Neutrophil (primary cell): ENCODE measurements around the gene ZNF407.

Experiments used
- H3K27ac ChIP-seq: fragments of 200-600 bp; sonication (generic); 2 replicates; pipeline ENCODE4 v1.5.1; 2016; ENCODE audit warnings: mild to moderate bottlenecking, moderate library complexity
- H3K27me3 ChIP-seq: fragments of 200-600 bp; sonication (generic); 2 replicates; pipeline ENCODE4 v1.6.0; 2016; ENCODE audit warnings: mild to moderate bottlenecking
- H3K36me3 ChIP-seq: fragments of 200-600 bp; sonication (generic); 2 replicates; pipeline ENCODE4 v1.5.1; 2017
- H3K4me1 ChIP-seq, 2 experiments: fragments of 200-600 bp in 1 of 2; sonication (generic) in 1 of 2; 1 replicate in 1 of 2; 2 replicates in 1 of 2; pipeline versions ENCODE4 v1.5.1 to v1.6.1; 2013 to 2016; ENCODE audit warnings: low read depth in 1 of 2, low read length in 1 of 2, mild to moderate bottlenecking in 1 of 2, moderate library complexity in 1 of 2; ENCODE audit not compliant: control insufficient read depth in 1 of 2, insufficient read depth in 1 of 2
- H3K4me3 ChIP-seq, 2 experiments: fragments of 200-600 bp in 1 of 2; sonication (generic) in 1 of 2; 1 replicate in 1 of 2; 2 replicates in 1 of 2; pipeline ENCODE4 v1.5.1; 2013 to 2016; ENCODE audit warnings: low read depth in 1 of 2, low read length in 1 of 2, mild to moderate bottlenecking in 1 of 2, moderate library complexity in 1 of 2
- H3K9me3 ChIP-seq: fragments of 200-600 bp; sonication (generic); 2 replicates; pipeline ENCODE4 v1.5.1; 2016
- CTCF ChIP-seq: fragments of 200-600 bp; sonication (generic); IDR thresholded peaks from 2 replicates; pipeline ENCODE4 v1.5.1; 2016; ENCODE audit warnings: antibody characterized with exemption

ZNF407 gene

GRCh38 chr18:74654638-74655037 lies 57.0 kb downstream of the ZNF407 start:
- Histone ChIP-seq H3K9me3 (no peaks in the 10 kb centered on the region), H3K27ac (no peak overlapping the region), H3K4me1 (no peaks in the 10 kb centered on the region), H3K27me3 (no peaks in the 10 kb centered on the region), H3K4me3 (no peak overlapping the region), H3K36me3 (peaks cover 5% of the 10 kb centered on the region)
- TF ChIP-seq CTCF: no peak

DNA sequence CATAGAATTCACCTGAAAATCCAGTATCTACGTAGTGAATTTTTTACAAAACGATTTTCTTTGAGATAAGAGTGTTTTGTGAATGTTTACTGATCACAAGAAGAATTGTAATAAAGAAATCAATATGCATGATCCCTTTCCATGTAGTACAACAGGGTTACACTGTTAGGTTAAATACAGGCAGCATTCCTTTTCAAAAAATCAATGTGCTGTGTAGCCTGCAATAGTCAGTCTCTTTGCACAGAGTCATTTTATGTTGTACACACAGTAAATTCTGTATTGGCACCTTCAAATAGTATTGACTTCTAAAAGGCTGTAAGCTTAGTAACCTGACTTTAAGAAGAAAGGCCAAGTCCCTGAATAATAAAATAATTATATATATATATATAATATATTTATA lies 63.3 kb downstream of the ZNF407 start:
- Histone ChIP-seq H3K36me3 (peaks cover 18% of the 10 kb centered on the region), H3K27ac (no peak overlapping the region), H3K27me3 (no peaks in the 10 kb centered on the region), H3K4me1 (peaks cover 0 to 3% of the 10 kb centered on the region in 2 experiments), H3K9me3 (no peaks in the 10 kb centered on the region), H3K4me3 (no peak overlapping the region)
- no peak for TF ChIP-seq CTCF

GRCh38 chr18:74661691-74662090 lies 64.0 kb downstream of the ZNF407 start:
- no peaks in the 10 kb centered on the region for H3K27me3 ChIP-seq
- peaks cover 13% of the 10 kb centered on the region for H3K36me3 ChIP-seq
- peaks cover 0 to 3% of the 10 kb centered on the region in 2 experiments for H3K4me1 ChIP-seq
- no peak overlapping the region for H3K27ac ChIP-seq
- no peaks in the 10 kb centered on the region for H3K9me3 ChIP-seq
- TF ChIP-seq CTCF: no peak
- H3K4me3 ChIP-seq: no peak overlapping the region

DNA sequence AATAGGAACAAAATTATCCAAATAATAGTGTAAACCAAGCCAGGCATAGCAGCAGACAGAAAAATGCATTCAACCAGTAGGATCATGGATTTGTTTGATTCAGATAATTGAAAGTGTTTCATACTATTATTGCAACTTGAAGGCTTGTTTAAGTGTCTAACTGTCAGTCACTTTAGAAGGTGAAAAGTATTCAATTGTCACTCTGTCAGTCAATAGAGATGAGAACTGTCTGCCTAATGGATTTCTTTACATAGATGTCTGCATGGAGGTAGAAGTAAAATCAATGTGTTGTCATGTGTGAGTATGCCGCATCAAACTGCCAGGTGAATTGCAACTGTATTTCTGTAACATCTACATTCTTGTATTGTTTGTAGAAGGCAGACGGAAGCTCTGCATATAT lies 65.0 kb downstream of the ZNF407 start:
- TF ChIP-seq CTCF: no peak
- Histone ChIP-seq H3K27ac (no peak overlapping the region), H3K4me1 (peaks cover 0 to 3% of the 10 kb centered on the region in 2 experiments), H3K36me3 (peaks cover 13% of the 10 kb centered on the region), H3K9me3 (no peaks in the 10 kb centered on the region), H3K27me3 (no peaks in the 10 kb centered on the region), H3K4me3 (no peak overlapping the region)

DNA sequence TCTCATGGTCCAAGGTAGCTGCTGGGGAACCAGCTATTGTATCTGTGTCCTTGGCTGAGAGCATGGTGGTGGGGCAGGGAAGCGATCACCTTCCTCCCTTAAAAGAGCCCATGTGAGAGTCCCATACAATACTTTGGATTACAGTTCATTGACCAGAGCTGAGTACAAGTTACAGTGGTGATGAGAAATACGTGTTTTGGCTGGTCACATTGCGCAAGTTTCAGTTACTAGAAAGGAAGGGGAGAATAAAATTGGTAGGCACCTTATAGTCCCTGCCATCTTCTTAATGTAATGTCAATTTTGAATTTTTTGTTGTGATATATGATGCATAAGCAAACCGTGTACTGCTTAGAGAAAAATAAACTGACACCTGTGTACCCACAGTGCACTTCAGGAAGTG lies 67.7 kb downstream of the ZNF407 start:
- Histone ChIP-seq H3K9me3 (no peaks in the 10 kb centered on the region), H3K27me3 (no peaks in the 10 kb centered on the region), H3K4me1 (no peaks in the 10 kb centered on the region), H3K36me3 (peaks cover 13% of the 10 kb centered on the region), H3K4me3 (no peak overlapping the region), H3K27ac (no peak overlapping the region)
- TF ChIP-seq CTCF: no peak

- H3K36me3 ChIP-seq: peaks cover 13% of the 10 kb centered on the region
- no peak for TF ChIP-seq CTCF
- no peaks in the 10 kb centered on the region for H3K27me3 ChIP-seq
Observed at GRCh38 chr18:74665905-74666304, 68.2 kb downstream of the ZNF407 start.

More at GRCh38 chr18:74665905-74666304, 68.2 kb downstream of the ZNF407 start:
- no peaks in the 10 kb centered on the region for H3K9me3 ChIP-seq
- no peak overlapping the region for H3K4me3 ChIP-seq
- no peak overlapping the region for H3K27ac ChIP-seq
- no peaks in the 10 kb centered on the region for H3K4me1 ChIP-seq
